Measurements from ENCODE around the gene MALT1. TPM values are rescaled to one million over a fixed set of nuclear protein-coding genes. Genes with fewer than 3 reads are reported as not detected.

MALT1 gene
- total RNA-seq, 4 donors from 2014 or later, result 17.7 to 26.0 (median 19.3) TPM

GRCh38 chr18:58653814-58654509 lies 17.3 kb upstream of the MALT1 start:
- no peak for DNase-seq (ENCODE audit: low spot score in 2 of 2)
- no peaks in the 10 kb centered on the region for H3K27me3 ChIP-seq
- 45 to 73% methylated on average over 3 of the region's 3 CpGs for WGBS, 2 donors
- no peaks in the 10 kb centered on the region for H3K36me3 ChIP-seq
- H3K4me3 ChIP-seq, result no peak overlapping the region
- peaks cover 0 to 19% (median 2%) of the 10 kb centered on the region in 4 donors for H3K4me1 ChIP-seq
- no peak overlapping the region for H3K27ac ChIP-seq
- TF ChIP-seq CTCF (IDR thresholded peaks at IDR 0.05) (no peak), POLR2A (IDR thresholded peaks at IDR 0.05) (no peak), EP300 (IDR thresholded peaks at IDR 0.05) (no peak)
- peaks cover 0 to 17% (median 0%) of the 10 kb centered on the region in 4 donors for H3K9me3 ChIP-seq

GRCh38 chr18:58654896-58655614 lies 16.2 kb upstream of the MALT1 start:
- whole genome bisulfite sequencing, 2 donors, result 76 to 83% methylated on average over 6 of the region's 6 CpGs
- Histone ChIP-seq H3K27ac (no peak overlapping the region), H3K9me3 (peaks cover 0 to 17% (median 0%) of the 10 kb centered on the region in 4 donors), H3K4me3 (no peak overlapping the region), H3K27me3 (no peaks in the 10 kb centered on the region), H3K36me3 (no peaks in the 10 kb centered on the region), H3K4me1 (peaks cover 0 to 17% (median 2%) of the 10 kb centered on the region in 4 donors)
- no peak for DNase-seq (ENCODE audit: low spot score in 2 of 2)
- TF ChIP-seq EP300 (IDR thresholded peaks at IDR 0.05) (no peak), POLR2A (IDR thresholded peaks at IDR 0.05) (no peak), CTCF (IDR thresholded peaks at IDR 0.05) (no peak)

GRCh38 chr18:58657081-58657480 lies 14.2 kb upstream of the MALT1 start:
- Histone ChIP-seq H3K36me3 (no peaks in the 10 kb centered on the region), H3K27ac (no peak overlapping the region), H3K4me3 (no peak overlapping the region), H3K9me3 (peaks cover 0 to 17% (median 0%) of the 10 kb centered on the region in 4 donors), H3K27me3 (no peaks in the 10 kb centered on the region), H3K4me1 (peaks cover 0 to 11% (median 0%) of the 10 kb centered on the region in 4 donors)
- TF ChIP-seq POLR2A (IDR thresholded peaks at IDR 0.05) (no peak), CTCF (IDR thresholded peaks at IDR 0.05) (no peak), EP300 (IDR thresholded peaks at IDR 0.05) (no peak)
- WGBS, 2 donors, result 93 to 98% methylated on average over 2 of the region's 2 CpGs
- DNase-seq (ENCODE audit: low spot score in 2 of 2), result no peak

- H3K4me1 ChIP-seq, result peaks cover 0 to 11% (median 0%) of the 10 kb centered on the region in 4 donors
- H3K27ac ChIP-seq, result no peak overlapping the region
- no peak for DNase-seq (ENCODE audit: low spot score in 2 of 2)
- H3K4me3 ChIP-seq, result no peak overlapping the region
- peaks cover 0 to 17% (median 0%) of the 10 kb centered on the region in 4 donors for H3K9me3 ChIP-seq
- no peaks in the 10 kb centered on the region for H3K36me3 ChIP-seq
- TF ChIP-seq CTCF (IDR thresholded peaks at IDR 0.05) (no peak), POLR2A (IDR thresholded peaks at IDR 0.05) (no peak), EP300 (IDR thresholded peaks at IDR 0.05) (no peak)
- 92 to 100% methylated on average over 1 of the region's 1 CpG for WGBS, 2 donors
- H3K27me3 ChIP-seq, result no peaks in the 10 kb centered on the region
These were observed 13.8 kb upstream of the MALT1 start for GRCh38 chr18:58657494-58657893.

GRCh38 chr18:58659691-58660090 lies 11.6 kb upstream of the MALT1 start:
- no peak for DNase-seq (ENCODE audit: low spot score in 2 of 2)
- Histone ChIP-seq H3K27me3 (no peaks in the 10 kb centered on the region), H3K36me3 (no peaks in the 10 kb centered on the region), H3K4me1 (peaks cover 0 to 11% (median 0%) of the 10 kb centered on the region in 4 donors), H3K27ac (no peak overlapping the region), H3K9me3 (peaks cover 0 to 17% (median 0%) of the 10 kb centered on the region in 4 donors), H3K4me3 (no peak overlapping the region)
- TF ChIP-seq EP300 (IDR thresholded peaks at IDR 0.05) (no peak), POLR2A (IDR thresholded peaks at IDR 0.05) (no peak), CTCF (IDR thresholded peaks at IDR 0.05) (no peak)
- 92 to 95% methylated on average over 4 of the region's 4 CpGs for WGBS, 2 donors
